GM19351 (cell line): ENCODE measurements around the gene PARD3B.

ENCODE experiments used
- ATAC-seq: cut with Tn5 transposase; IDR thresholded peaks from one replicate; pipeline ENCODE4 v1.9.1; 2021; ENCODE audit warnings: mild to moderate bottlenecking, moderate library complexity; ENCODE audit not compliant: unreplicated experiment

PARD3B gene

GRCh38 chr2:204933735-204934374, 388.6 kb downstream of the PARD3B start:
- no peak for ATAC-seq

DNA sequence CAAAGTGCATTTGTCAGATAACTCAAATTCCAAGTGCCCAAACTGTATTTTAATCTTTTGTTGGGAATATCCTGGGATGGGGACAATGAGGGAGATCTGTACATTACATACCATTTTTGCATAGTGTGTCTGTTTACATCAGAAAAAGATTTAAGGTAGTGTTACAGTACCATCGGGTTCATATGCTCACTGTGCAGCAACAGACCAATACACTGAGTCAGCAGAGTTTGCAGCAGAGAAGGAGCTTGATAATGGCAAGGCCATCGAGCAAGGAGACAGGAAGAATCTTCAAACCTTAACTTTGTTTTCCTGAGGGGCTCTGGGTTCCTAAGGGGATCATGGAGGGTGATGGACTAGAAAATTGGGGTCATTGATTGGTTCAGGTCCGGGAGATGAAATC, 399.7 kb downstream of the PARD3B start:
- ATAC-seq, result no peak

DNA sequence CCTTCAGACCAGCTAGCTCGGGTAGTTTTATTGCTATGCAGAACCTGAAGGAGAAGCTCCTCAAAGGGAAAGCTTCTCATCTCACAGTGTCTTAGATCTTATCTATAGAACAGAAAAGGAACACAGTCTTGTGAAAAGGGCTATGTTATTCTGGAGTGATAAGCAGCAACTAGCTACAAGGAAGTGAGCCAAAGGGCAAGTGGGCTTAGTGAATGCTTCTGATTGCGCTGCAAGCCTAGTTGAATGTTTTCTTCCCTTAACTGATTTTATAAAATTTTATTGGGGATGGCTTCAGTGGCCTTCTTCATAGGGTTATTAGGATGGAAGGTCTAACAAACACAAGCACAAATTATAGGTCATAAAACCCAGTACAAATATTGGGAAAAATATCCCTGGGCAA, 400.1 kb downstream of the PARD3B start:
- ATAC-seq, result no peak

GRCh38 chr2:204946892-204947291, 401.6 kb downstream of the PARD3B start:
- no peak for ATAC-seq

GRCh38 chr2:204947405-204947804, 402.1 kb downstream of the PARD3B start:
- no peak for ATAC-seq

GRCh38 chr2:204948024-204948763, 402.9 kb downstream of the PARD3B start:
- no peak for ATAC-seq

- ATAC-seq, result no peak
Observed at GRCh38 chr2:204948822-204949221, 403.5 kb downstream of the PARD3B start.

GRCh38 chr2:204950695-204951346, 405.5 kb downstream of the PARD3B start:
- no peak for ATAC-seq

- no peak for ATAC-seq
Observed at GRCh38 chr2:204958371-204958770, 413.1 kb downstream of the PARD3B start.

DNA sequence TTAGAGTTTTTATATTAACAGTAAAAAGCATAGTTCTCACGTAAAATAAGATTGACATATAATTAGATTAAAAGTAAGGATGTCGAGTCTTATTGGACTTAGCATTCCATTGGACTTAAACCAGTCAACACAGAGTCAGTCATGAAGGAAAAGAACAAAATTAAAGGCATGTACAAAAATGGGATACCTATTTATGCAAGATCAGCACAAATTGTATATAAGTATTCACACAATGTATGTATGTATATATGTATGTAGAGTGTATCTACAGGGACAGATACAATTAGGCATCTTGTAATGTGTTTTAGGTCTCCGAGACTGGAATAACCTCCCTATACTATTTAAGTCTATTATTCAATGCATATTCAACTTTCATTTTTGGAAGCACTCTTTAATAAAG, 419.1 kb downstream of the PARD3B start:
- ATAC-seq, result no peak

GRCh38 chr2:204966245-204966644, 421.0 kb downstream of the PARD3B start:
- ATAC-seq, result no peak

- ATAC-seq, result no peak
Observed at GRCh38 chr2:204967199-204967960, 422.1 kb downstream of the PARD3B start.

- no peak for ATAC-seq
Observed at GRCh38 chr2:204971206-204971907, 426.1 kb downstream of the PARD3B start.

- no peak for ATAC-seq
Observed at GRCh38 chr2:204972161-204972560, 426.9 kb downstream of the PARD3B start.

GRCh38 chr2:204972606-204973336, 427.5 kb downstream of the PARD3B start:
- no peak for ATAC-seq

DNA sequence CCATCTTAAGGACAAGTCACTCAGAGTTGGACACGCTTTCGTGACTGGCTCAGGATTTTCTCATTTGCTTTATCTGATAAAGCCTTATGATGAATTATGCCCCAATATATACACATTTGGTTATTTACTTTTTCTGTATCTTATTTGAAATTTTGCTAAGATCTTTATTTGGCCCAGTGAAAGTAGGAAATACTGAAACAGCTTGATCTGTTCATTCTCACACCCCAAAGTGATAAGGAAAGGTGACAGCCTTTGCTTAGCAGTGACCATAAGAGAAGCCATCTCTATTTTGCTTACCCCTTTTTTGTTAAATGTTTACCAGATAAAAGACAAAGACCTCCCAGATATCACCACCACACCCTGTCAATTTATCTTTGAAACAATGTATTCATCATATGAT, 428.3 kb downstream of the PARD3B start:
- ATAC-seq, result no peak

GRCh38 chr2:204974487-204974886, 429.2 kb downstream of the PARD3B start:
- no peak for ATAC-seq

DNA sequence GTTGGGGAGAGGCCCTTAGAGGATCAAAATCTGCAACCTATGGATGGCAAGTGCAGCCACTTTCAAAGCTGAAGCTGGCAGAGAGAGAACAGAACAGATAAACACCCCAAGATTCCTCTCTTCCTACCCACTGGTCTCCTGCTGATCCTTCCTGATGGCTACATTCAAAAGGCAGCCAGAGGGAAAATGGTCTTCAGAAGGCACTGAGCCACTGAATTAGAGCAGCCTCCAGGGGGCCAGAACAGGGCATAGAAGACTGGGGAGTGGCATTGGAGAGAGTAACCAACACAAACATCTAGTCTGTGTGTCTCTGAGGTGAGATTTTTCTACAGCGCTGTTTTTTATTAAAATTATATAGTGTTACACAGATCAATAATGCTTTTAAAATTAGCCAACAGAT, 432.6 kb downstream of the PARD3B start:
- no peak for ATAC-seq

DNA sequence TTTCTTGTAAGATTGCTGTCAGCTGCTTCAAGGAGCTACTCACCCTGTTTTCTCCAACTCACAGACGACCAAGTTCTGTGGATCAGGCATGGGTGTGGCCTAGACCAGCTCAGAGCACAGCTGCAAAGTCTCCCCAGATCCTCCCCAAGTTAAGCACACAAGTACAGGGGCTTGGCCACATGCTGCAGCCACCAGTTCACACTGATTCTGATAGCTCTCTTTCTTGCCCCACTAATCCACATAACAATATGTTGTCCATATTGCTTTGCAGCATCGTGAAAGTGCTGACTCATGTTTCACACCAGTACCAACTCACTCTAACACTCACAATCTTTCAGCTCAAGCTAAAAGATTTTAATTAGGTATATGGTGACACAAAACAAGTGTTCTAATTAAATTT, 437.0 kb downstream of the PARD3B start:
- ATAC-seq, result no peak

GRCh38 chr2:204984518-204984917, 439.2 kb downstream of the PARD3B start:
- no peak for ATAC-seq
